ENCODE measurements around the gene HMOX2.

GRCh38 chr16:4507588-4508345, 31.6 kb downstream of the HMOX2 start:
- TF ChIP-seq CTCF (IDR thresholded peaks at IDR 0.05; ENCODE audit: borderline replicate concordance, extremely low read depth, low read length, poor library complexity, severe bottlenecking): no peak
- no peak for TF ChIP-seq EZH2 (IDR thresholded peaks at IDR 0.05; ENCODE audit: borderline replicate concordance, low read depth, low read length, severe bottlenecking)

All from DND-41 (cell line).